CD4-positive, alpha-beta T cell treated with Interleukin-2 at 100 ng/mL for 4 hours (primary cell): Measurements from ENCODE around the gene NR1D1.
"Not testable (repeated sequence)": the region's sequence is repeated elsewhere in the genome, so short reads cannot be mapped to it uniquely, and the experiment has no call there.

ENCODE experiments used
- DNase-seq: peaks from one replicate; pipeline ENCODE4 v3.0.0-alpha.2; 2020; ENCODE audit warnings: low spot score

NR1D1 gene

GRCh38 chr17:40100419-40100668, at the start of gene NR1D1:
Gene NR1D1 (minus strand): TSS chr17:40100589. CDS start chr17:40100094, 495 bp downstream.
- no peak for DNase-seq

GRCh38 chr17:40148527-40148926, 48.1 kb upstream of the NR1D1 start:
- no peak for DNase-seq

GRCh38 chr17:40145476-40145875, 45.1 kb upstream of the NR1D1 start:
- DNase-seq: no peak

- DNase-seq: not testable (repeated sequence)
Measured at GRCh38 chr17:40143166-40143565, 42.8 kb upstream of the NR1D1 start.

- DNase-seq: no peak
Measured at GRCh38 chr17:40139566-40140058, 39.2 kb upstream of the NR1D1 start.

- DNase-seq: no peak
Measured at GRCh38 chr17:40135817-40136216, 35.4 kb upstream of the NR1D1 start.

- no peak for DNase-seq
Measured at GRCh38 chr17:40134184-40134583, 33.8 kb upstream of the NR1D1 start.

- no peak for DNase-seq
Measured at GRCh38 chr17:40130352-40131042, 30.1 kb upstream of the NR1D1 start.

- no peak for DNase-seq
Measured at GRCh38 chr17:40129498-40129897, 29.1 kb upstream of the NR1D1 start.

- no peak for DNase-seq
Measured at GRCh38 chr17:40124279-40125141, 24.1 kb upstream of the NR1D1 start.

- no peak for DNase-seq
Measured at GRCh38 chr17:40123811-40124114, 23.4 kb upstream of the NR1D1 start.

GRCh38 chr17:40122999-40123810, 22.8 kb upstream of the NR1D1 start:
- DNase-seq: peak; percentile 49

- no peak for DNase-seq
Measured at GRCh38 chr17:40122136-40122998, 22.0 kb upstream of the NR1D1 start.

GRCh38 chr17:40121181-40122135, 21.1 kb upstream of the NR1D1 start, which contains the start of gene MSL1:
Gene MSL1 (plus strand): TSS chr17:40121971. CDS start chr17:40122613, 642 bp downstream.
- peak; percentile 85 for DNase-seq

GRCh38 chr17:40115101-40115436, 14.7 kb upstream of the NR1D1 start:
- DNase-seq: no peak

GRCh38 chr17:40113907-40114245, 13.5 kb upstream of the NR1D1 start:
- DNase-seq: no peak

- DNase-seq: peak; percentile 97
Measured at GRCh38 chr17:40113110-40113906, 12.9 kb upstream of the NR1D1 start.

- no peak for DNase-seq
Measured at GRCh38 chr17:40112718-40113109, 12.3 kb upstream of the NR1D1 start.

- no peak for DNase-seq
Measured at GRCh38 chr17:40112191-40112711, 11.9 kb upstream of the NR1D1 start.
